Caco-2 (cell line): ENCODE data around the gene CCDC175. TPM values are rescaled to one million over a fixed set of nuclear protein-coding genes. Genes with fewer than 3 reads are reported as not detected.

Experiments
- BruUV-seq: library from RNA; stranded (reverse); fragments of 400-500 nt; replicated peaks from 2 replicates; lab custom pipeline; 2021; lab: Mats Ljungman, UMichigan
- CTCF ChIA-PET: fragments of 300-600 bp; sonication (Branson Sonifier 250); formaldehyde crosslinking; loops from one replicate; lab custom pipeline; 2022; ENCODE audit warnings: antibody characterized with exemption; lab: Charles Lee
- POLR2A ChIA-PET: fragments of 300-600 bp; sonication (Branson Sonifier 250); formaldehyde crosslinking; loops from one replicate; lab custom pipeline; 2022; ENCODE audit warnings: antibody characterized with exemption; lab: Charles Lee
- DNase-seq, 2 experiments: peaks; one replicate each; pipeline versions ENCODE4 v3.0.0 to v3.0.0-alpha.2; 2020 to 2022
- H3K27me3 ChIP-seq: replicated peaks from 2 replicates; pipeline ENCODE4 v1.6.0; 2011; ENCODE audit warnings: low read length; ENCODE audit not compliant: control insufficient read depth, insufficient read depth
- H3K36me3 ChIP-seq: 2 replicates; pipeline ENCODE4 v1.5.1; 2011; ENCODE audit warnings: low read length; ENCODE audit not compliant: control insufficient read depth, insufficient read depth
- H3K4me1 ChIP-seq: fragments of 250-450 bp; sonication (Bioruptor Pico); 2 replicates; pipeline ENCODE4 v1.5.1; 2020; ENCODE audit warnings: mild to moderate bottlenecking
- H3K4me3 ChIP-seq: 2 replicates; pipeline ENCODE4 v1.5.1; 2011; ENCODE audit warnings: low read depth, mild to moderate bottlenecking, control low read depth, low read length
- H3K9me3 ChIP-seq: fragments of 250-450 bp; sonication (Bioruptor Pico); 2 replicates; pipeline ENCODE4 v1.5.1; 2020; ENCODE audit warnings: mild to moderate bottlenecking, moderate library complexity
- H3K27ac Mint-ChIP-seq: one replicate; pipeline ENCODE4 v1.8.0; 2022; ENCODE audit warnings: mixed read lengths; ENCODE audit not compliant: unreplicated experiment
- H3K27me3 Mint-ChIP-seq: one replicate; pipeline ENCODE4 v1.8.0; 2022; ENCODE audit warnings: mixed read lengths; ENCODE audit not compliant: insufficient read depth, unreplicated experiment
- H3K36me3 Mint-ChIP-seq: one replicate; pipeline ENCODE4 v1.8.0; 2022; ENCODE audit warnings: mild to moderate bottlenecking, mixed read lengths; ENCODE audit not compliant: insufficient read depth, unreplicated experiment
- H3K4me1 Mint-ChIP-seq: one replicate; pipeline ENCODE4 v1.8.0; 2022; ENCODE audit warnings: low read depth, mixed read lengths; ENCODE audit not compliant: unreplicated experiment
- H3K4me3 Mint-ChIP-seq: one replicate; pipeline ENCODE4 v1.8.0; 2022; ENCODE audit warnings: mild to moderate bottlenecking, moderate library complexity, mixed read lengths; ENCODE audit not compliant: unreplicated experiment
- H3K9me3 Mint-ChIP-seq: one replicate; pipeline ENCODE4 v1.8.0; 2022; ENCODE audit warnings: mixed read lengths; ENCODE audit not compliant: unreplicated experiment
- CTCF ChIP-seq, 2 experiments: fragments of 200-600 bp in 1 of 2; IDR thresholded peaks; 1 replicate in 1 of 2; 2 replicates in 1 of 2; pipeline versions ENCODE4 v1.5.1 to v1.8.0; 2011 to 2022; ENCODE audit warnings: antibody characterized with exemption in 1 of 2, control low read depth in 1 of 2, inconsistent platforms in 1 of 2, low read depth in 1 of 2, low read length in 1 of 2, mild to moderate bottlenecking in 1 of 2, moderate library complexity in 1 of 2; ENCODE audit not compliant: insufficient read depth in 1 of 2, severe bottlenecking in 1 of 2, unreplicated experiment in 1 of 2
- intact Hi-C: fragments of 100-400 bp; cut with micrococcal nuclease; formaldehyde crosslinking; loops from one replicate; pipeline ENCODE4 v1.10.0; 2022; ENCODE audit not compliant: unreplicated experiment
- total RNA-seq: library from RNA; stranded (reverse); gene quantifications from 2 replicates; pipeline ENCODE4 v1.2.3, GENCODE V29; 2022

The CCDC175 gene
- total RNA-seq, 1 experiment from 2014 or later, result not detected

GRCh38 chr14:59595071-59595470, 18.5 kb upstream of the CCDC175 start:
- POLR2A ChIA-PET, result no interaction called here
- no peak for DNase-seq
- H3K36me3 Mint-ChIP-seq, result no peaks in the 10 kb centered on the region
- H3K27ac Mint-ChIP-seq, result no peak overlapping the region
- Histone ChIP-seq H3K36me3 (no peaks in the 10 kb centered on the region), H3K27me3 (no peaks in the 10 kb centered on the region), H3K4me1 (peaks cover under 1% of the 10 kb centered on the region; the same call in 1 of the 2 replicates), H3K4me3 (no peak overlapping the region), H3K9me3 (no peaks in the 10 kb centered on the region)
- H3K4me3 Mint-ChIP-seq, result no peak overlapping the region
- no peaks in the 10 kb centered on the region for H3K4me1 Mint-ChIP-seq
- no peak for TF ChIP-seq CTCF (IDR thresholded peaks at IDR 0.05; ENCODE audit: insufficient read depth in 1 of 2, low read depth in 1 of 2, low read length in 1 of 2, severe bottlenecking in 1 of 2, unreplicated experiment in 1 of 2)
- no TSS peak for BruUV-seq
- peaks cover 9% of the 10 kb centered on the region for H3K9me3 Mint-ChIP-seq
- intact Hi-C loops, result no loop called here
- no peaks in the 10 kb centered on the region for H3K27me3 Mint-ChIP-seq
- CTCF ChIA-PET, result no interaction called here

DNA sequence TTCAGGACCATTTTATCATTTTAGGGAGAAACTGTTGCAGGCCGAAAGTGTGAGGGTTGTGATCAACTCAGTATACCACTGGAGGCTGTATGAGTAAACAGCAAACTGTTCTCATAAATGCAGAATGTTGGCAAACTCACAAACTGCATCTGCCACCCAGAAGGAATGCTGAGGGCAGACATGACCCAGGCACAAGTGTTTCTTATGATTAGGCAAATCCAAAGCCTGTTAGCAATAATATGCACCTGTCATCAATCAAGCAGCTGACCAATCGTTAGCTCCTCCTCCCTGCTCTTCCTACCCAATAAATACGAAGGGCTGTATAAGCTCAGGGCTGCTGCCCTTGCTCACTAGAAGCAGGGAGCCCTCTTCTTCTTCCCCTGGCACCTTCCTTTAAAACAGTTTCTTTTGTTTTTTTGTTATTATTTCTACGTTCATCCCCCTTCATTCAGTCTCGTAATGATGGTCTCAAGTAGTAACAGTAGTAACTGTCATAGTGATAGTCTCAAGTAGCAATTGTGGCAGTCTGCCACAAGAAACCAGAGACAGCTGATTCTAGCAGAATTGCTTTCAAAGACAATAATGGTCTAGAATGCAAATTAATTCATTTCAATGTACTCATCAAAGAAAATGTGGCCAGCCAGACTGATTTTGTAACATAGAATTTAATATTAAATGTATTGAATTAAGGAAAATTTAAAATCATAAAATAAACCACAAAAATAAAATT, 15.2 kb upstream of the CCDC175 start:
- Mint-ChIP-seq H3K27me3 (no peaks in the 10 kb centered on the region), H3K9me3 (peaks cover 9% of the 10 kb centered on the region), H3K36me3 (no peaks in the 10 kb centered on the region), H3K27ac (no peak overlapping the region), H3K4me1 (no peaks in the 10 kb centered on the region), H3K4me3 (no peak overlapping the region)
- DNase-seq, result no peak
- H3K27me3 ChIP-seq, result no peaks in the 10 kb centered on the region
- no peak overlapping the region for H3K4me3 ChIP-seq
- intact Hi-C loops, result no loop called here
- no peak for TF ChIP-seq CTCF (IDR thresholded peaks at IDR 0.05; ENCODE audit: insufficient read depth in 1 of 2, low read depth in 1 of 2, low read length in 1 of 2, severe bottlenecking in 1 of 2, unreplicated experiment in 1 of 2)
- H3K9me3 ChIP-seq, result no peaks in the 10 kb centered on the region
- no peaks in the 10 kb centered on the region for H3K4me1 ChIP-seq
- ChIA-PET POLR2A (no interaction called here), CTCF (no interaction called here)
- no peaks in the 10 kb centered on the region for H3K36me3 ChIP-seq
- no TSS peak for BruUV-seq

GRCh38 chr14:59588101-59588500, 11.5 kb upstream of the CCDC175 start:
- Histone ChIP-seq H3K4me3 (no peak overlapping the region), H3K4me1 (no peaks in the 10 kb centered on the region), H3K36me3 (no peaks in the 10 kb centered on the region), H3K9me3 (no peaks in the 10 kb centered on the region), H3K27me3 (no peaks in the 10 kb centered on the region)
- H3K36me3 Mint-ChIP-seq, result no peaks in the 10 kb centered on the region
- H3K27me3 Mint-ChIP-seq, result no peaks in the 10 kb centered on the region
- intact Hi-C loops, result no loop called here
- BruUV-seq, result no TSS peak
- no peak for DNase-seq
- no peaks in the 10 kb centered on the region for H3K4me1 Mint-ChIP-seq
- H3K4me3 Mint-ChIP-seq, result no peak overlapping the region
- peaks cover 9% of the 10 kb centered on the region for H3K9me3 Mint-ChIP-seq
- ChIA-PET CTCF (no interaction called here), POLR2A (no interaction called here)
- no peak overlapping the region for H3K27ac Mint-ChIP-seq
- no peak for TF ChIP-seq CTCF (IDR thresholded peaks at IDR 0.05; ENCODE audit: insufficient read depth in 1 of 2, low read depth in 1 of 2, low read length in 1 of 2, severe bottlenecking in 1 of 2, unreplicated experiment in 1 of 2)
